ENCODE data around the gene C1orf226. TPM values are rescaled to one million over a fixed set of nuclear protein-coding genes. Genes with fewer than 3 reads are reported as not detected.

The C1orf226 gene
- total and polyA plus RNA-seq, 9 of the 15 experiments (the other 6 are each of a cell fraction or from before 2014, with no cell fraction given): 0.10 to 1.4 (median 0.47) TPM

- TF ChIP-seq ZNF518B (CRISPR knock-in tag; IDR thresholded peaks at IDR 0.05): no peak
- TF ChIP-seq HDAC3 (IDR thresholded peaks at IDR 0.05; ENCODE audit: borderline replicate concordance, partially characterized antibody): peak; percentile 56
- no peak for TF ChIP-seq MAFF (IDR thresholded peaks at IDR 0.05; ENCODE audit: low read length)
- TF ChIP-seq CREB3L1 (IDR thresholded peaks at IDR 0.05; ENCODE audit: borderline replicate concordance, low read depth): no peak
- TF ChIP-seq ZNF184 (CRISPR knock-in tag; IDR thresholded peaks at IDR 0.05): no peak
- TF ChIP-seq ZNF639 (CRISPR knock-in tag; conservative IDR thresholded peaks at IDR 0.05 in 1 of 2, IDR thresholded peaks at IDR 0.05 in 1 of 2): no peak
- no peak for TF ChIP-seq RNF219 (CRISPR knock-in tag; IDR thresholded peaks at IDR 0.05)
- no peak for TF ChIP-seq ZNF134 (CRISPR knock-in tag; conservative IDR thresholded peaks at IDR 0.05)
- TF ChIP-seq JUNB (CRISPR knock-in tag; conservative IDR thresholded peaks at IDR 0.05): no peak
- no peak for TF ChIP-seq TSC22D4 (tag; IDR thresholded peaks at IDR 0.05)
- 0 out of 2 replicates have a peak, but pooled peaks have one; percentile 59 for TF ChIP-seq MIER1 (IDR thresholded peaks at IDR 0.05; ENCODE audit: low read depth)
- no peak for TF ChIP-seq HNRNPK (IDR thresholded peaks at IDR 0.05; ENCODE audit: low read depth, low read length, poor library complexity, severe bottlenecking)
- no peak for TF ChIP-seq SRSF9 (IDR thresholded peaks at IDR 0.05; ENCODE audit: borderline replicate concordance, low read depth, low read length)
- no peak for TF ChIP-seq CBX1 (IDR thresholded peaks at IDR 0.05; ENCODE audit: low read depth)
- no peak for TF ChIP-seq CBX5 (IDR thresholded peaks at IDR 0.05; ENCODE audit: borderline replicate concordance, low read depth)
- TF ChIP-seq ZNF717 (CRISPR knock-in tag; IDR thresholded peaks at IDR 0.05): no peak
- no peak for TF ChIP-seq DDX20 (tag; IDR thresholded peaks at IDR 0.05; ENCODE audit: low read depth)
These were observed 10.4 kb downstream of the C1orf226 start (continued) for GRCh38 chr1:162391790-162392563.
